AML-193 (cell line): ENCODE data around the gene B3GAT2.
"Not testable (repeated sequence)": the region's sequence is repeated elsewhere in the genome, so short reads cannot be mapped to it uniquely, and the experiment has no call there.

ENCODE experiments used
- DNase-seq, 2 experiments: peaks; one replicate each; lab custom pipeline; 2025; lab: John Stamatoyannopoulos, UW

B3GAT2 gene

GRCh38 chr6:70956451-70957283 is at the start of gene B3GAT2:
B3GAT2 (minus strand) TSS chr6:70957060; CDS start chr6:70956429, 631 bp downstream.
- DNase-seq: no peak

- DNase-seq: no peak
Measured at GRCh38 chr6:70998148-70998547, 41.3 kb upstream of the B3GAT2 start.

GRCh38 chr6:70997379-70997778 is 40.5 kb upstream of the B3GAT2 start:
- no peak for DNase-seq

GRCh38 chr6:70996106-70996505 is 39.2 kb upstream of the B3GAT2 start:
- DNase-seq: no peak

GRCh38 chr6:70995411-70995810 is 38.6 kb upstream of the B3GAT2 start:
- DNase-seq: no peak

- DNase-seq: no peak
Measured at GRCh38 chr6:70991253-70991652, 34.4 kb upstream of the B3GAT2 start.

- DNase-seq: peak; percentile 65 to 72
Measured at GRCh38 chr6:70985156-70985555, 28.3 kb upstream of the B3GAT2 start.

GRCh38 chr6:70982747-70983146 is 25.9 kb upstream of the B3GAT2 start:
- no peak for DNase-seq

- DNase-seq: no peak
Measured at GRCh38 chr6:70980727-70981126, 23.9 kb upstream of the B3GAT2 start.

- no peak for DNase-seq
Measured at GRCh38 chr6:70973604-70974003, 16.7 kb upstream of the B3GAT2 start.

- no peak for DNase-seq
Measured at GRCh38 chr6:70967049-70967448, 10.2 kb upstream of the B3GAT2 start.

- no peak for DNase-seq
Measured at GRCh38 chr6:70957284-70957617, 391 bp upstream of the B3GAT2 start.

GRCh38 chr6:70956191-70956450 is 739 bp downstream of the B3GAT2 start:
- DNase-seq: no peak

- DNase-seq: peak; percentile 15 to 46
Measured at GRCh38 chr6:70955441-70956190, 1.2 kb downstream of the B3GAT2 start.

GRCh38 chr6:70954750-70955149 is 2.1 kb downstream of the B3GAT2 start:
- DNase-seq: no peak

GRCh38 chr6:70954176-70954575 is 2.7 kb downstream of the B3GAT2 start:
- no peak for DNase-seq

GRCh38 chr6:70952608-70953165 is 4.2 kb downstream of the B3GAT2 start:
- no peak for DNase-seq

GRCh38 chr6:70944321-70944720 is 12.5 kb downstream of the B3GAT2 start:
- DNase-seq: not testable (repeated sequence)

GRCh38 chr6:70933853-70934252 is 23.0 kb downstream of the B3GAT2 start:
- DNase-seq: no peak

- no peak for DNase-seq
Measured at GRCh38 chr6:70905742-70906141, 51.1 kb downstream of the B3GAT2 start.

GRCh38 chr6:70903665-70904452 is 53.0 kb downstream of the B3GAT2 start:
- no peak for DNase-seq

- DNase-seq: no peak
Measured at GRCh38 chr6:70901324-70901723, 55.5 kb downstream of the B3GAT2 start.

- DNase-seq: no peak
Measured at GRCh38 chr6:70900047-70900446, 56.8 kb downstream of the B3GAT2 start.
